IPS-20b (cell line): Measurements from ENCODE around the gene TEX36.
"Not testable (repeated sequence)": the region's sequence is repeated elsewhere in the genome, so short reads cannot be mapped to it uniquely, and the experiment has no call there.

Experiments
- H3K27ac ChIP-seq: one replicate; pipeline ENCODE4 v1.5.1; 2013; ENCODE audit warnings: low read length
- H3K27me3 ChIP-seq: 2 replicates; pipeline ENCODE4 v1.6.1; 2013; ENCODE audit warnings: mild to moderate bottlenecking, low read length, inconsistent platforms; ENCODE audit not compliant: insufficient read depth
- H3K36me3 ChIP-seq: 2 replicates; pipeline ENCODE4 v1.6.1; 2013; ENCODE audit warnings: low read depth, mild to moderate bottlenecking, inconsistent platforms, low read length, moderate library complexity; ENCODE audit not compliant: insufficient read depth
- H3K4me1 ChIP-seq: 2 replicates; pipeline ENCODE4 v1.6.1; 2013; ENCODE audit warnings: mild to moderate bottlenecking, control low read depth, inconsistent platforms, low read length, moderate library complexity; ENCODE audit not compliant: insufficient read depth
- H3K4me3 ChIP-seq: 2 replicates; pipeline ENCODE4 v1.5.1; 2013; ENCODE audit warnings: mild to moderate bottlenecking, low read length, inconsistent platforms
- H3K9ac ChIP-seq: 2 replicates; pipeline ENCODE4 v1.6.1; 2013; ENCODE audit warnings: low read depth, mild to moderate bottlenecking, inconsistent platforms, low read length, moderate library complexity
- H3K9me3 ChIP-seq: 2 replicates; pipeline ENCODE4 v1.6.1; 2013; ENCODE audit warnings: mild to moderate bottlenecking, low read depth, low read length, inconsistent platforms; ENCODE audit not compliant: insufficient read depth

The TEX36 gene

GRCh38 chr10:125707541-125708468 lies 24.8 kb upstream of the TEX36 start:
- Histone ChIP-seq H3K27ac (no peak overlapping the region), H3K36me3 (no peaks in the 10 kb centered on the region), H3K4me3 (no peak overlapping the region), H3K9ac (no peak overlapping the region), H3K9me3 (no peaks in the 10 kb centered on the region), H3K4me1 (no peaks in the 10 kb centered on the region), H3K27me3 (no peaks in the 10 kb centered on the region)

- Histone ChIP-seq H3K9ac (no peak overlapping the region), H3K9me3 (no peaks in the 10 kb centered on the region), H3K4me1 (no peaks in the 10 kb centered on the region), H3K27ac (no peak overlapping the region), H3K36me3 (no peaks in the 10 kb centered on the region), H3K27me3 (no peaks in the 10 kb centered on the region), H3K4me3 (no peak overlapping the region)
These were observed 17.5 kb upstream of the TEX36 start for GRCh38 chr10:125700355-125700911.

DNA sequence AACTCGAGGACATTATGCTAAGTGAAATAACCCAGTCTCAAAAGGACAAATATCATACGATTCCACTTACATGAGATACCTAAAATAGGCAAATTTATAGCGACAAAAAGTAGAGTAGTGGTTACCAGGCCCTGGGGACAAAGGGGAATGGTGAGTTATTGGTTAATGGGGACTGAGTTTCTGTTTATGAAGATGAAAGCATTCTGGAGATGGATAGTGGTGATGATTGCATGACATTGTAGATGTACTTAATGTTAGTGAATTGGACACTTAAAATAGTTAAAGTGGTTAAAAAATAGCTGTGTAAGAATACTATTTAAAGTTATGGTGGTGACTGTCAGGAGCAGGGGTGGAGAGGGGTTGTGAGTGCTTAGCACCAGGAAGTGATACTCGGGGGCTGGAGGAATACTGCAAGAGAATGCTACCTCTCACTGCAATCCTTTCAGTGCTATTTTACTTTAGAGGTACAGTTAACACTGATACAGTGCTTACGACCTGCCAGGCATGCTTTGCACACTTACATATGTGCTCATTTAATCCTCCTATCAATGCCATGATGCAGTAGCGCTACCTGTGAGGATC lies 16.7 kb upstream of the TEX36 start:
- no peaks in the 10 kb centered on the region for H3K4me1 ChIP-seq
- H3K27me3 ChIP-seq, result no peaks in the 10 kb centered on the region
- H3K9ac ChIP-seq, result no peak overlapping the region
- no peak overlapping the region for H3K4me3 ChIP-seq
- no peaks in the 10 kb centered on the region for H3K9me3 ChIP-seq
- H3K36me3 ChIP-seq, result no peaks in the 10 kb centered on the region
- H3K27ac ChIP-seq, result no peak overlapping the region

DNA sequence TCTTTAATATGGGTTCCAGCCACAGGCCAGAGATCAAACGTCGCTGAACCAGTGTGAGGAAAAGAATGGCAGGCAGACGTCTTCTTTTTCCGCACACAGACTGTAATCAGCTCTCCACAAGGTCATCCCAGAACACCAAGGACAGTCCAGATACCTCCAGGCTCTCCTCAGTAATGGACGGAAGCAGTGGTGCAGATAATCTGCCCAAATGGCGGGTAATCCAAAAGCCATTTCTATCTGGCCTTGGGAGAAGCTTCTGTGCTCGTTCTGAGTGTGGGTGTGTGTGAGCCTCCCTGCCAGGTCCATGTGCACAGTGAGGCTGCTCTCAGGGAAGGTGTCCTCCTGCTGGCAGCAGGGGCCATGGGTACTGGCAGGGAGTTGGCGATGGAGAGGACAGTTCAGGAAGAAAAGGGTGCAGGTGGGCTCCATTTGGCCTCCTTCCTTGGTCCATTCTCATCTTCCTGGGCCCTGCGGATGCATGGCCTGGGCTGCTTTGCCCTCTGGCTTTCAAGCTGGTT lies 15.6 kb upstream of the TEX36 start:
- Histone ChIP-seq H3K4me3 (no peak overlapping the region), H3K27me3 (no peaks in the 10 kb centered on the region), H3K9ac (no peak overlapping the region), H3K4me1 (no peaks in the 10 kb centered on the region), H3K36me3 (no peaks in the 10 kb centered on the region), H3K27ac (no peak overlapping the region), H3K9me3 (no peaks in the 10 kb centered on the region)

- not testable (repeated sequence) for H3K4me1 ChIP-seq, H3K9ac ChIP-seq, H3K9me3 ChIP-seq, H3K27me3 ChIP-seq, H3K27ac ChIP-seq, H3K4me3 ChIP-seq, H3K36me3 ChIP-seq
These were observed 13.9 kb upstream of the TEX36 start for GRCh38 chr10:125696884-125697283.

GRCh38 chr10:125694883-125695282 lies 11.9 kb upstream of the TEX36 start:
- Histone ChIP-seq H3K9me3 (no peaks in the 10 kb centered on the region), H3K4me3 (no peak overlapping the region), H3K27ac (no peak overlapping the region), H3K4me1 (no peaks in the 10 kb centered on the region), H3K9ac (no peak overlapping the region), H3K27me3 (no peaks in the 10 kb centered on the region), H3K36me3 (no peaks in the 10 kb centered on the region)

- H3K36me3 ChIP-seq, result no peaks in the 10 kb centered on the region
- no peaks in the 10 kb centered on the region for H3K27me3 ChIP-seq
- H3K4me3 ChIP-seq, result no peak overlapping the region
- no peak overlapping the region for H3K27ac ChIP-seq
- no peak overlapping the region for H3K9ac ChIP-seq
- H3K9me3 ChIP-seq, result no peaks in the 10 kb centered on the region
- H3K4me1 ChIP-seq, result no peaks in the 10 kb centered on the region
These were observed 10.5 kb upstream of the TEX36 start for GRCh38 chr10:125693524-125693847.

- Histone ChIP-seq H3K9me3 (no peaks in the 10 kb centered on the region), H3K9ac (no peak overlapping the region), H3K36me3 (no peaks in the 10 kb centered on the region), H3K27me3 (no peaks in the 10 kb centered on the region), H3K27ac (no peak overlapping the region), H3K4me3 (no peak overlapping the region), H3K4me1 (no peaks in the 10 kb centered on the region)
These were observed 9.9 kb upstream of the TEX36 start for GRCh38 chr10:125692601-125693523.

GRCh38 chr10:125692196-125692595 lies 9.2 kb upstream of the TEX36 start:
- Histone ChIP-seq H3K27me3 (no peaks in the 10 kb centered on the region), H3K4me3 (no peak overlapping the region), H3K9ac (no peak overlapping the region), H3K36me3 (no peaks in the 10 kb centered on the region), H3K9me3 (no peaks in the 10 kb centered on the region), H3K27ac (no peak overlapping the region), H3K4me1 (no peaks in the 10 kb centered on the region)

DNA sequence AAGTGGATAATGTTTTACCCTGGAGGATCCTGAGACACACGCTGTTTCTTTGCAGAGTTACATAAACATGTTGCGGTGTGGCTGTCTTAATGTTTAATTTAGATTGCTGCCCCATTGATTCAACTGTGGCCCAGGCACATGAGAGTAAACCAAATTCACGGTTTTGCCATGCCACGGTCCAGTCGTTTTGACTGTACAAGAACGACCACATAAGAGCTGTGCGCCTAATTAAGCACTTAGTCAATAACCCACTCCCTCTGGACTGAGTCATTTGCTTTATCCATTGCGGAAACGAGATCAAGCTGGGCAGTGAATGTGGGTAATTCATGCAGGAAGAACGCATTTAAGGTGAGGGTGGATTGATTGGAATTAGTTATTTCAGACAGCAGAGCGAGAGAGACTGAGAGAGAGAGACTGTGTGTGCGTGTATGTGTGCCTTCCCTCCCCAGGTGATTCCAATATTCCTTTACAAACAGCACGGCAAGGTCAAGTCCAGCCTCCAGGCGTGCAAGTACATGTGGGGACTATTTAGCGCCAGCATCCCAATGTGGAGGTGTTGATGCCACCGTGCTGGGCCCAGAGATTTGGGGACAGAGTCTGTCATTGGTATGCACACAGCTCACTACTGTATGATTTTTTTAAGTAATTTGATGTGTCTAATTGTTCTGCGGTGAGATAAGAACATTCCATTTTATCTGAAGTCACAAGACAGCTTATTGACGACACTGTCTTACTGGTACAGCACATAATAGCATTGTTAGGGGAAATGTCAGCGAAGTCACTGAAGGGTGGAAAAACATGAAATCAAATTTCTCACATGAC lies 8.4 kb upstream of the TEX36 start:
- Histone ChIP-seq H3K36me3 (no peaks in the 10 kb centered on the region), H3K27ac (no peak overlapping the region), H3K4me3 (no peak overlapping the region), H3K27me3 (no peaks in the 10 kb centered on the region), H3K9ac (no peak overlapping the region), H3K4me1 (no peaks in the 10 kb centered on the region), H3K9me3 (no peaks in the 10 kb centered on the region)
